ENCODE results near the gene TRIO. TPM values are rescaled to one million over a fixed set of nuclear protein-coding genes. Genes with fewer than 3 reads are reported as not detected.

Gene TRIO
- total RNA-seq, 1 donor from 2014 or later, result 95.6 TPM

DNA sequence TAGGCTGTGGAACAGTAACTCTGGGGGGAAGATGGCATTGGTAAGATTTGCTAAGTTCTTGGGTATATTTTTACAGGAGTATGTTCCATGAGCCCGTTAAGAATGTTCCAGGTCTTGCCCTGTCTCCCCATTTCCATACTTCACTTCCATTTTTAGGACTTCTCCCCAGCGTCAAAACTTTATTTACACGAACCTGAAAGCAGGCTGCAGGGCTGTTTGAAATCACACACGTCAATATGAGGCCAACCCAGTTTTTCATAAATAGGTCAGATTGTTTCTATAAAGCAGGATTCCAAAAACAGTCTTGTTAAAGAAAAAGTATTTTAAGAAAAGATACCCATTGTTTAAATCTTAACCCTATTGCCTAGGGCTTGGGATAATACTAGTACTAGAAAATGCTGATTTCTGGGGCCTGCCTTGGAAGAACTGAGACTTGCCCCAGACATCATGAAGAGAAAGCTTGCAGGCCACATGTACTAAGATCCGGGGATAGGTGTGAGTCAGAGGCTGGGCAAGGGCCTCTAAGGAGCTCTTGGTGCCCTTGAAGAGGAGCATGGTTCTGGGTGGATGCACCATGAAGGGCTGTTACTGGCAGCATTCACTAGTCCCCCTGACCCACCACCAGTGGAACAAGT lies 24.2 kb downstream of the TRIO start:
- peak in 1 of 2 donors; percentile 69 for DNase-seq (ENCODE audit: low read depth in 2 of 2)

GRCh38 chr5:14168144-14168792 lies 25.1 kb downstream of the TRIO start:
- DNase-seq (ENCODE audit: low read depth in 2 of 2), result peak in 1 of 2 donors; percentile 78

- no peak for DNase-seq (ENCODE audit: low read depth in 2 of 2)
Observed at GRCh38 chr5:14168793-14169262, 25.7 kb downstream of the TRIO start.

GRCh38 chr5:14171046-14171445 lies 27.9 kb downstream of the TRIO start:
- no peak for DNase-seq (ENCODE audit: low read depth in 2 of 2)

DNA sequence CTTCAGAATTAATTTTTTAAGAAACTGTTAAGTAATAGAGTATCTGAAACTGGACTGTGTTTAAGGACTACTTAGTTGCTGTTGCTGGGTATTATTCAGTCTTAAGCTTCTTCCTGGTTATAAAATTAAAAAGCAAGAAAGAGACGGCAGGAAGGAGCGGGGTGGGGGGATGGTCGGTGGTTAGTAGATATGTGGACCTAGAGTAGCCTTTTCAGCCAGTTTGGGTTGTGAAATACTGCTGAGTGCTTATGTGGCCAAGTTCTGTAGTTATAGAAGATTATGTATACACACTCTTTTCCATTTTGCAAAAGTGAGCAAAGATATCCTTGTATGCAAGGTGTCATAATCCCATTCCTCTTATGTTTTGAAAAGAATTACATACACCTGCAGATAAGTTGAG lies 28.5 kb downstream of the TRIO start:
- DNase-seq (ENCODE audit: low read depth in 2 of 2), result no peak

DNA sequence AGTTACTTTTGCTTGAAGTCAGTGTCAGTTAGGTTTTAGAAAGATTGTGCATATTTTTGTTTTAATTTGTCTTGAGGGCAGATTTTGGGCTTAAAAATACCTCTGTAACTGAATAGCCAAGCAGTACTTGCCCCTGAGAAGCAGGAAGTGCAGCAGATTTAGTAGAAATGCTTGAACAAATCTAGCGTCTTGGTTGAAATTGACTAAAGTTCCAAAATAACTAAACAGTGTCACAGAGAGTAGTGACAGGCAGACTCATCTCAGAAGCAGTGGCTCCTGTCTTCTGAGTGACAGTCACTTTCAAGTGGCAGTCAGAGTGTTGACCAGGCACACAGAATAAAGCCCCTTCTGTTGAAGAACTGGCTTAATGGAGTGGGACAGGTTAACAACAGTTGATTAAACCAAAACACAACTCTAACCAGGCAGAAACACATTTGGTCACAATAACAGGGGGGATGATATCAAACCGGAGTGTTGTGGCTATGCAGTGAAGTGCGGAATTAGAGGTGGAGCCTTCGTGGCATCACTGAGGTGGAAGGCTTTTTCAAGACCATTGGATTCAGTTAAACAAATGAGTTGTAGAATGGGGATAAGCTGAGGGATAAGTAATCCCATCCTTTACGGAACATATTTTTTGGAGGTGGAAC lies 29.1 kb downstream of the TRIO start:
- DNase-seq (ENCODE audit: low read depth in 2 of 2), result no peak

- peak in 1 of 2 donors; percentile 29 for DNase-seq (ENCODE audit: low read depth in 2 of 2)
Observed at GRCh38 chr5:14173377-14174229, 30.5 kb downstream of the TRIO start.

- peak; percentile 45 to 85 for DNase-seq (ENCODE audit: low read depth in 2 of 2)
Observed at GRCh38 chr5:14174230-14174636, 31.1 kb downstream of the TRIO start.

DNA sequence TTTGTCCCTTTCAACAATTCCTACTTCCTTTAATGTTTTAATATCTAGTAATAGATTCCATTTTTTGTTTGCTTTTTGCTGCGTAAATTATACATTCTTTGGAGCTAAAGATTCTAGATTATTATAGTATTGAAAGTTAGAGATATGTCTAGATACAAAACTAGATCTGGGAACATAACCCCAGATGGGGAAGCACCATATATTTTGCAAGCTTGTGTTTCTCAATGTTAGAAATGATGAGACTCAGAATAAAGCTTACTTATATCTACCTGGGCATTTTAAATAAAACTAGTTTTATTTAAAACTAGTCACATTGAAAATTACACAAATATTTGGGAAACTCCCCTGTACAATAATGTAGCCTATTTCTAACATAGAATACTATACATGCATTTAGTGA lies 32.2 kb downstream of the TRIO start:
- DNase-seq (ENCODE audit: low read depth in 2 of 2), result no peak

- DNase-seq (ENCODE audit: low read depth in 2 of 2), result no peak
Observed at GRCh38 chr5:14176888-14177287, 33.7 kb downstream of the TRIO start.

DNA sequence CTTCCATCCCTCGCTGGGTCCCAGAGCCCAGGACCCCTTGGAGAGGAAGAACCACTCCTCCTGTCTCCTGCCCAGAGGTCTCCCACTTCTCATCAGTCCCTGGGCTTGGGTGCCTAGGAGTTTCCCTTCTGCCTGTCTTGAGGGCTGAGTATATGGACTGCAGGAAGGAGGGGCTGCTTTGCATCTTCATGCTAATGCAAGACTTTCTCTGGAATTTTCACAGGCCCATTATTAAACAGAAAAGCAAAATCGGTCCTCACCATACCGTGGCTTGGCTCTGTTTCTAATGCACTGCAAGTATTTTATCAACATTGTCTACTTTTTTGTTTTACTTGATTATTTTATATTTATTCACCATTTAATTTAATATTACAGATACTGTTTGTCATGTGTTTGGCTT lies 34.5 kb downstream of the TRIO start:
- no peak for DNase-seq (ENCODE audit: low read depth in 2 of 2)

- no peak for DNase-seq (ENCODE audit: low read depth in 2 of 2)
Observed at GRCh38 chr5:14178091-14178490, 34.9 kb downstream of the TRIO start.

DNA sequence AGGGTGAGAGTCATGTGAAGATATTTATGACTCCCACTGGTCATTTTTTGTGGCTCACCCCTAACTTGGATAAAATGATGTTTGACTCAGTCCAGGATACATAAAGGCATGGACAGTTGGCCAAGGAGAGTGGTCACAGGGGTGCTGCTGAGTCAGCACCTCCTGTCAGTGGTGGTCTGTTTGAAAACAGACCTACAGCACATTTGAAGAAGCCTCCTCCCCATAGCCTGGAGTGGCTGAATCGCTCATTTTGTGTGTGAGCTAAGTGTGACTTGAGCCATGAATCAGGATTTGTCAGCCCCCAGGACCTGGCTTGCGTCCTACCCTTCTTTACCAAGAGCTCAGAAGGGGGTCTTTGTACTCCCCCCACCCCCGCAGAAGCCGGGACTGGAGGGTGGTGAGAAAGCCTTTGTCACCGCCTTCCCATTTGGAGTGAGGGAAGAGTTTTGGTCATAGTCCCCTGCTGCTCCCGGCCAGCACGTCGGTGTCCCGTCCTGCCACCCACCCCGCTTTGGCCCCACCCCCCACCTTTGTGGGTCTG lies 35.6 kb downstream of the TRIO start:
- peak in 1 of 2 donors; percentile 46 for DNase-seq (ENCODE audit: low read depth in 2 of 2)

DNA sequence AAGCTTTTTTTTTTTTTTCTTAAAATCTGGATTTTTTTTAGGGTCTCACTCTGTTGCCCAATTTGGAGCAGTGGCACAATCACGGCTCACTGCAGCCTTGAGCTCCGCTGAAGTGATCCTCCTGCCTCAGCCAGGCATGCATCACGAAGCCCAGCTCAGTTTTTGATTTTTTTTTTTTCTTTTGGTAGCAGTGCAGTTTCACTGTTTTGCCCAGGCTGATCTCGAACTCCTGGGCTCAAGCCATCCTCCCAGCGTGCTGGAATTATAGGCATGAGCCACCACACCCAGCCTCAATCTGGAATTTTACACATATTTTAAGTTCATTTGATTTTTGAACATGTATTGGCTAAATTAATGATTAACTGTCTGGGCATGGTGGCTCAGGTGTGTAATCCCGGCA lies 36.3 kb downstream of the TRIO start:
- no peak for DNase-seq (ENCODE audit: low read depth in 2 of 2)

DNA sequence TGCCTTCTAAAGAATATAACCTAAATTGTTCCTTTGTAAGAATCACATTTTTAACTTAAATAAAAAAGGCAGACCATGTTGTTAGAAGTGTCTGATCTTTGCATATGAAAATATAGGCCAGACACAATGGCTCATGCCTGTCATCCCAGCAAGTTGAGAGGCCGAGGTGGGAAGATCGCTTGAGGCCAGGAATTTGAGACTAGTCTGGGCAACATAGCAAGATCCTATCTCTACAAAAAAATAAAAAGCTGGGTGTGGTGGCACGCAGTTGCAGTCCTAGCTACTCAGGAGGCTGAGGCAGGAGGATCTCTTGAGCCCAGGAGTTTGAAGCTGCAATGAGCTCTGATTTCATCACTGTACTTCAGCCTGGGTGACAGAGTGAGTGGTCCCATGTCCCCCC lies 37.3 kb downstream of the TRIO start:
- no peak for DNase-seq (ENCODE audit: low read depth in 2 of 2)

GRCh38 chr5:14181299-14181968 lies 38.3 kb downstream of the TRIO start:
- DNase-seq (ENCODE audit: low read depth in 2 of 2), result no peak

- no peak for DNase-seq (ENCODE audit: low read depth in 2 of 2)
Observed at GRCh38 chr5:14182761-14183160, 39.6 kb downstream of the TRIO start.

- no peak for DNase-seq (ENCODE audit: low read depth in 2 of 2)
Observed at GRCh38 chr5:14183187-14183939, 40.2 kb downstream of the TRIO start.

- DNase-seq (ENCODE audit: low read depth in 2 of 2), result peak in 1 of 2 donors; percentile 52
Observed at GRCh38 chr5:14184082-14184481, 40.9 kb downstream of the TRIO start.

DNA sequence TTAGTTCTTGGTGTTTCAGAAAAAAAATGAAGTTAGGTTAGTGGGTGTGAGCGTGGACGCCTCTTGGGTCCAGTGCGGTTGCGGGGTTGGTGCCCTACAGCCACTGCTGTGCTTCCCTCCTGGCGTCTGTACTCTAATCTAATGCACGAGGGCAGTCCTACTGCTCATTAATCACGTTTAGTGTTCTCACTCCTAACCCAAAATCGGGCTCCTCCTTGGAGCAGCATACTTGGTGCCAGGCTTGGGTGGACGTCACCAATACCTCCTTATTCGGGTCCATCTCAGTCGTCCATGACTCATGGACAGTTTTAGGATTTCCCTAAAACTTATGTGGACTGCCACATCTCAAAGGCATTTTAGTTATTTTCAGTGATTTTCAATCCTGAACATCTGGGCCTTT lies 41.6 kb downstream of the TRIO start:
- DNase-seq (ENCODE audit: low read depth in 2 of 2), result no peak

Measured in lung microvascular endothelial cell (primary cell).